ENCODE measurements around the gene RABGGTB.
"Not testable (repeated sequence)": the region's sequence is repeated elsewhere in the genome, so short reads cannot be mapped to it uniquely, and the experiment has no call there.

Gene RABGGTB

GRCh38 chr1:75795703-75796193 lies 9.7 kb downstream of the RABGGTB start:
- DNase-seq (ENCODE audit: low spot score), result no peak

GRCh38 chr1:75796376-75797272 lies 10.6 kb downstream of the RABGGTB start, which contains the start of gene MSH4:
Gene MSH4 (plus strand): TSS chr1:75796882. CDS start chr1:75796986, 104 bp downstream.
- no peak for DNase-seq (ENCODE audit: low spot score)

DNA sequence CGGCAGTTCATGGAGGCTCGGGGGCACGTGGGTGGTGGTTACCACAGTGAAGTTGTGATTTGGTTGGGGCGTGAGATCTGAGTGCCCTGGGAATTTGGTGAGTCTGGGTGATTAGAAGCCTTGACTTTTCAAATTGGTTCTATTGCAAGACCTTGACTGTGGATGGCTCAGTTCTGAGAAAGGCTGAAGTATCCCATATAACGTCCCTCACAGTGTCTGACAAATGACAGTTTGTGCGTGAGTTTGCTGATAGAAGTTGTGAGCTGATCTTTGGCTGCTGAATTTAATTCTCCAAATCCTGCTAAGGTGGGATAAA lies 11.2 kb downstream of the RABGGTB start:
- DNase-seq (ENCODE audit: low spot score), result no peak

DNA sequence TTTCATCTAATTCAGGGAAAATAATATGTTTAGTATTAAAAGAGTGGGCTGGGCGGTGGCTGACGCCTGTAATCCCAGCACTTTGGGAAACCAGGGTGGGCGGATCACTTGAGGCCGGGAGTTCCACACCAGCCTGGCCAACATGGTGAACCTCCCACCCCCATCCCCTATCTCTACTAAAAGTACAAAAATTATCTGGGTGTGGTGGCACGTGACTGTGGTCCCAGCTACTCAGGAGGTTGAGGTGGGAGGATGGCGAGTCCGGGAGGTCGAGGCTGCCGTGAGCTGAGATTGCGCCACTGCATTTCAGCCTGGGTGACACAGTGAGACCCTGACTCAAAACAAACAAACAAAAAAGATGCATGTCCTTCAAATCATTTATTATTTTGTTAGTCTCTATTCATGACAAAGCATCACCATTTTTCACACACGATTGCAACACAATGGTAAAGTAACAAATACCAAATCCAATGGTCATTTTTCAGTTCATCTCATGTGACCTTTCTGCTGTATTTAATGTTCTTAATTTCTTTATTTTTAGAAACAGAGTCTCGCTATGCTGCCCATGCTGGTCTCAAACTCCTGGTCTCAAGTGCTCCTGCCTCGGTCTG lies 11.7 kb downstream of the RABGGTB start:
- DNase-seq (ENCODE audit: low spot score), result no peak

DNA sequence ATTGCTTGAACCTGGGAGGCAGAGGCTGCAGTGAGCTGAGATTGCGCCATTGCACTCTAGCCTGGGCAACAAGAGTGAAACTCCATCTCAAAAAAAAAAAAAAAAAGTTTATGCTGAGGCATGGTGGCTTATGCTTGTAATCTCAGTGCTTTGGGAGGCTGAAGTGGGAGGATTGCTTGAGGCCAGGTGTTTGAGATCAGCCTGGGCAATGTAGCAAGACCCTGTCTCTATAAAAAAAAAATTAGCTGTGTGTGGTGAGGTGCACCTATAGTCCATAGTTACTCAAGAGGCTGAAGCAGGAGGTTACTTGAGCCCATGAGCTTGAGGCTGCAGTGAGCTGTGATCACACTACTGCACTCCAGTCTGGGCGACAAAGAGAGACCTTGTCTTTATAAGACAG lies 15.4 kb downstream of the RABGGTB start:
- DNase-seq (ENCODE audit: low spot score), result not testable (repeated sequence)

- DNase-seq (ENCODE audit: low spot score), result no peak
These were observed 22.9 kb downstream of the RABGGTB start for GRCh38 chr1:75808921-75809320.

DNA sequence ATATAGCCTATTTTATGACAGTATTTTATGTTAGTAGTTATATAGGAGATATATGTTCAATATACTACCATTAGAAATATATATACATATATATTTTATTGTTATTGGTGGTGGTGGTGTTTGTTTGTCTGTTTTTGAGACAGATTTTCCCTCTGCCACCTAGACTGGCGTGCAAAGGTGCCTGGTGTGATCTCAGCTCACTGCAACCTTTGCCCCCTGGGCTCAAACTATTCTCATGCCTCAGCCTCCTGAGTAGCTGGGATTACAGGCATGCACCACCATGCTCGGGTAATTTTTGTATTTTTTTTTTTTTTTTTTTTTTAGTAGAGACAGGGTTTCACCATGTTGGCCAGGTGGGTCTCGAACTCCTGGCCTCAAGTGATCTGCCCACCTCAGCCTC lies 24.1 kb downstream of the RABGGTB start:
- not testable (repeated sequence) for DNase-seq (ENCODE audit: low spot score)

DNA sequence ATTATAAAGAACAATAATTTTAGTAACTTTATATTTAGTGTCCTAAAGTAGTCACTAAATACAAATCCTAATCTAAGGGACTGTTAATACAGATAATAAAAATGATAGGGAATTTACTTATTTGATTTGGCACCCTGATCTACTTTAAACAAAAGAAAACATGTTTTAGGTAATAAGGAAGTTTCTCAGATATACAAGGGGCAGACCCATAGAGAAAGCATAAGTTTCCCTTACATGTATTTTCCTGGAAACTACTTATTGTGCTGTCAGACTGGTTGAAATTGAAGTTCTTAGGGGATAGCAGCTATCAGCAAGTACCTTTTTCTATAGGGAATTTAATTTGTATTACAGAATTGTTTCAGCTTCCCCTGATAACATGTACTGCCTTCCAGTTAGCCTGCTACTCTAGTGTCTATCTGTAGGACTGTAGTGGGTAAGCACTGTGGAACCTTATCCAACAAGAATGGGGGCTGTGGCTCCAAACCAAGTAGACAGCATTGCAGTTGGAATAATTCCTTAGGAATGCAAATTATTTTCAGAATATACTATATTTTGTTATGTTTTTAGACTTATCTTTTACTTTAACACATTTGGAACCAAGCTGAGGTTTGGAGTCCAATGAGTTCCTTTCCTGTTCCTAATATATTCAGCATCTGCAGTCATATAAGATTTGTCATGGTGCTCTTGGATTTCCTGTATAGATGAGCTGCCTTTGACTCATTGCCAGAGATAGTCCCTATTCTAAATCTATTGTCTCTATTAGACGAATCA lies 25.3 kb downstream of the RABGGTB start:
- no peak for DNase-seq (ENCODE audit: low spot score)

GRCh38 chr1:75812065-75812464 lies 26.0 kb downstream of the RABGGTB start:
- no peak for DNase-seq (ENCODE audit: low spot score)

DNA sequence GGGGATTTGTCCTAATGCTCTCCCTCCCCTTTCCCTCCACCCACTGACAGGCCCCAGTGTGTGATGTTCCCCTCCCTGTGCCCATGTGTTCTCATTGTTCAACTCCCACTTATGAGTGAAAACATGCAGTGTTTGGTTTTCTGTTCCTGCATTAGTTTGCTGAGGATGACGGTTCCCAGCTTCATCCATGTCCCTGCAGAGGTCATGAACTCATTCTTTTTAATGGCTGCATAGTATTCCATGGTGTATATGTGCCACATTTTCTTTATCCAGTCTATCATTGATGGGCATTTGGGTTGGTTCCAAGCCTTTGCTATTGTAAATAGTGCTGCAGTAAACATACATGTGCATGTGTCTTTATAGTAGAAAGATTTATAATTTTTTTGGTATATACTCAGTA lies 37.5 kb downstream of the RABGGTB start:
- DNase-seq (ENCODE audit: low spot score), result not testable (repeated sequence)

DNA sequence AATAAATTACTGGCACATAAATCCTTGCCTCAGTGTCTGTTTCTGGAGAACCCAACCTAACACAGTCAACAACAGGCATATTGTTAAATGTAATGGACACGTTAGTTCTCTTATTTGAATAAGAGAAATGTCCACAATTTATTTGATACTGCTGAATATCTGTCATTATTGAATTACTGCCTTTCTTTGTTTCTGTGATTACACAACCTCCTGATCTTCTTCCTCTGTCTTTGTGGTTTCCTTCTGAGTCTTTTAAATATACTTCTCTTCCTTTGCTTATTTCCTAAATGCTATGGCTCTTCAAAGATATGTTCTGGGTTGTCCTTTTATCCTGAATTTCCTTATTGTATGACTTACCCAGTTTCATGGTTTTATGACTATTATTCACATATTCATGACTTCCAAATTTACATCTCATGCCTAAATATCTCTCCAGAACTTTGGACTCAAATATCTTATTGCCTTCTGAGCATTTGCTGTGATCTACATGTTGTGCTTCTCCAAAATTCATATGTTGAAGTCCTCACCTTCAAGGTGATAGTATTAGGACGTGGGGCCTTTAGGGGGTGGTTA lies 50.6 kb downstream of the RABGGTB start:
- DNase-seq (ENCODE audit: low spot score), result no peak

DNA sequence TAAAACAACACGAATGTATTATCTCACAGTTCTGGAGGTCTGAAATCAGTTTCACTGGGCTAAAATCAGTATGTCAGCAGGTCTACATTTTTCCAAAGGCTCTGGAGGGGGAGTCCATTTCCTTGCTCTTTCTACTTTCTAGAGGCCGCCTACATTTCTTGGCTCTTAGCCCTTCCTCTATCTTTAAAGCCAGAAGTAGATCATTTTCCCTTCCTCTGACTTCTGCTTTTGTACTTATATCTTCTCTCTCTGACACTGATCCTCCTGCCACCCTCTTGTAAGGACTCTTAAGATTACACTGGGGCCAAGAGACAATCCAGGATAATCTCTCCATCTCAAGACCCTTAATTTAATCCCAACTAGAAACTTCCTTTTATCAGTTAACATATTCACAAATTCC lies 52.0 kb downstream of the RABGGTB start:
- no peak for DNase-seq (ENCODE audit: low spot score)

- no peak for DNase-seq (ENCODE audit: low spot score)
These were observed 55.4 kb downstream of the RABGGTB start for GRCh38 chr1:75841421-75841820.
